Esophagus muscularis mucosa (tissue), 4 donors: ENCODE measurements around the gene PRR35. TPM values are rescaled to one million over a fixed set of nuclear protein-coding genes. Genes with fewer than 3 reads are reported as not detected.

ENCODE experiments used
- DNase-seq: peaks from one replicate; pipeline ENCODE4 v3.0.0-alpha.2; 2017; ENCODE audit errors: extremely low spot score
- H3K27ac ChIP-seq, 4 donors: fragments of 200-600 bp; sonication (generic); replicated peaks in 1 of 4; 1 replicate in 3 of 4; 2 replicates in 1 of 4; pipeline ENCODE4 v1.5.1; 2016 to 2019; ENCODE audit warnings: mild to moderate bottlenecking in 1 of 4
- H3K27me3 ChIP-seq, 4 donors: fragments of 200-600 bp; sonication (generic); one replicate each; pipeline versions ENCODE4 v1.5.1 to v1.6.0; 2016 to 2019
- H3K36me3 ChIP-seq, 4 donors: fragments of 200-600 bp; sonication (generic); one replicate each; pipeline ENCODE4 v1.5.1; 2016 to 2019
- H3K4me1 ChIP-seq, 4 donors: fragments of 200-600 bp; sonication (generic); one replicate each; pipeline ENCODE4 v1.5.1; 2016 to 2019
- H3K4me3 ChIP-seq, 4 donors: fragments of 200-600 bp; sonication (generic); 1 replicate in 2 of 4; 2 replicates in 2 of 4; pipeline ENCODE4 v1.5.1; 2016 to 2019; ENCODE audit warnings: mild to moderate bottlenecking in 4 of 4, moderate library complexity in 1 of 4
- H3K9me3 ChIP-seq, 4 donors: fragments of 200-600 bp; sonication (generic); 1 replicate in 3 of 4; 2 replicates in 1 of 4; pipeline ENCODE4 v1.5.1; 2016 to 2019
- EP300 ChIP-seq: sonication (generic); formaldehyde crosslinking; IDR thresholded peaks from one replicate; pipeline ENCODE4 v1.6.1; 2017; ENCODE audit warnings: antibody characterized with exemption
- POLR2A ChIP-seq: fragments of 450-650 bp; IDR thresholded peaks from one replicate; pipeline ENCODE4 v1.6.1; 2017; ENCODE audit warnings: antibody characterized with exemption, moderate library complexity, mild to moderate bottlenecking, low read depth
- POLR2AphosphoS5 ChIP-seq, 2 donors: sonication (generic); formaldehyde crosslinking; IDR thresholded peaks; one replicate each; pipeline ENCODE4 v1.6.1; 2017; ENCODE audit warnings: antibody characterized with exemption in 2 of 2
- WGBS: methylation state at CpG from one replicate; pipeline ENCODE4 v1.1.5; 2018; 5-methylcytosine and 5-hydroxymethylcytosine counted together
- intact Hi-C: fragments of 100-400 bp; cut with DNase I; formaldehyde crosslinking; loops from one replicate; pipeline ENCODE4 v1.15.1; 2023
- total RNA-seq, 4 donors: library from RNA; depleted of rRNA; stranded (reverse); fragments of >200 nt; gene quantifications; one replicate each; pipeline versions ENCODE4 v1.1.0 to v1.2.1, GENCODE V29; 2016
- TF ChIP-seq, protein P1 (sequence below), 3 experiments: fragments of 200-600 bp in 2 of 3; fragments of 450-650 bp in 1 of 3; sonication (generic) in 2 of 3; IDR thresholded peaks; one replicate each; pipeline ENCODE4 v1.5.1; 2017 to 2019; ENCODE audit warnings: antibody characterized with exemption in 3 of 3, mild to moderate bottlenecking in 2 of 3, moderate library complexity in 1 of 3

PRR35 gene
- total RNA-seq, 4 donors from 2014 or later, result not detected

DNA sequence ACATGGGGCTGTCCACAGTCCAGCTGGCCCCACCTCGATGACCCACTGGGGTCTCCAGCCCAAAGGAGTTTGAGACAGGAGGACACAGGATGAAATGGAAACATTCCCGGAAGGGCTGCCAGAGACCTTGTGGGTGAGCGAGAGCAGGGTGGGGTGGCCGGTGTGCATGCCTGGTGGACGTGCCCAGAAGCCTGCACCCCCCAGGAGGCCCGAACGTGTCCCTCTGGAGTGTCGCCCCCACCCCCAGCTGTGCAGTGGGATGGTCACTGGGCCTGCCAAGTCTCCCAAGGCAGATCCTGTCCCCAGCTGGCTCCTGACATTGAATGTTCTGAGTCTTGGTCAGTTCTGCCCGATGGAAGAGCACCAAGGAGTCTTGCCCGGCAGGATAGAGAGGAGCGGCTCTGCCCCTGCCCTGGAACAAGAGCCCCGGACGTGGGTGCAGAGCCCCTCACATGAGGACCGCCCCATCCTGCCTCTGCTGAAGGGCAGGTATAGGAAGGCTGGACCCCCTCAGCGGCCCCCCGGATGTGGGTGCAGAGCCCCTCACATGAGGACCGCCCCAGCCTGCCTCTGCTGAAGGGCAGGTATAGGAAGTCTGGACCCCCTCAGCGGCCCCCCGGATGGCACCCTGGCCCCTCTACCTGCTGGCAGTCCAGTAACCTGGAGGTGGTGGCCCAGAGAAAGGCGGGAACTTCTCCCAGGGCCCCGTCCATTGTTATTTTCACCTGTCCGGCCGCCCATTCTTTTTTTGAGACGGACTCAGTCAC lies 35.7 kb upstream of the PRR35 start:
- 73% methylated on average over 11 of the region's 24 CpGs for WGBS
- peaks cover 14 to 24% (median 21%) of the 10 kb centered on the region in 4 donors for H3K36me3 ChIP-seq
- no peaks in the 10 kb centered on the region for H3K9me3 ChIP-seq
- peaks cover 30 to 47% (median 42%) of the 10 kb centered on the region in 4 donors for H3K4me1 ChIP-seq
- intact Hi-C loops, result loop anchor here (10.0 kb wide), 2 partner anchors 100 to 130 kb away; partner anchors contain the start of genes NME4 and RAB11FIP3
- no peak for DNase-seq
- no peak overlapping the region for H3K27ac ChIP-seq
- TF ChIP-seq EP300 (no peak), POLR2AphosphoS5 (IDR thresholded peaks at IDR 0.05) (no peak), POLR2A (no peak)
- TF ChIP-seq, protein P1, sequence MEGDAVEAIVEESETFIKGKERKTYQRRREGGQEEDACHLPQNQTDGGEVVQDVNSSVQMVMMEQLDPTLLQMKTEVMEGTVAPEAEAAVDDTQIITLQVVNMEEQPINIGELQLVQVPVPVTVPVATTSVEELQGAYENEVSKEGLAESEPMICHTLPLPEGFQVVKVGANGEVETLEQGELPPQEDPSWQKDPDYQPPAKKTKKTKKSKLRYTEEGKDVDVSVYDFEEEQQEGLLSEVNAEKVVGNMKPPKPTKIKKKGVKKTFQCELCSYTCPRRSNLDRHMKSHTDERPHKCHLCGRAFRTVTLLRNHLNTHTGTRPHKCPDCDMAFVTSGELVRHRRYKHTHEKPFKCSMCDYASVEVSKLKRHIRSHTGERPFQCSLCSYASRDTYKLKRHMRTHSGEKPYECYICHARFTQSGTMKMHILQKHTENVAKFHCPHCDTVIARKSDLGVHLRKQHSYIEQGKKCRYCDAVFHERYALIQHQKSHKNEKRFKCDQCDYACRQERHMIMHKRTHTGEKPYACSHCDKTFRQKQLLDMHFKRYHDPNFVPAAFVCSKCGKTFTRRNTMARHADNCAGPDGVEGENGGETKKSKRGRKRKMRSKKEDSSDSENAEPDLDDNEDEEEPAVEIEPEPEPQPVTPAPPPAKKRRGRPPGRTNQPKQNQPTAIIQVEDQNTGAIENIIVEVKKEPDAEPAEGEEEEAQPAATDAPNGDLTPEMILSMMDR (IDR thresholded peaks at IDR 0.05), result no peak
- no peak overlapping the region for H3K4me3 ChIP-seq
- H3K27me3 ChIP-seq, result no peaks in the 10 kb centered on the region

DNA sequence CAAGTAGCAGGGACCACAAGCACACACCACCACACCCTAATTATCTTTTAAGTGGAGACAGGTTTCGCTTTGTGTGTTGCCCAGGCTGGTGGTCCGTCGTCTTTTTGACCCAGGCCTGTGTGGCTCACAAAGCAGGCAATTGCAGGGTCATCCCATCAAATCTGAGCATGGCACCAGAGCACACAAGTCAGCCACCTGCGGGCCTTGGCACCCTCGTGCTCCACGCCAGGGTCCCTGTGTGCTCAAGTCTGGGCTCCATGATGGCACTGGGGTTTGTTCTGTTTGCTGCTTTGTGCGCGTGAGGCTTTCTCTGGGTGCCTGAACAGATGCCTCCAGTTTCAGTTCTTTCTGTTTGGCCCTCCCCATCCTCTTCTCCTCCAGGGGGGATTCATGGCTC lies 35.1 kb upstream of the PRR35 start:
- no peak for DNase-seq
- Histone ChIP-seq H3K9me3 (no peaks in the 10 kb centered on the region), H3K4me3 (no peak overlapping the region), H3K27ac (peak overlapping the region in 3 of 4 donors; percentile 97 to 99 (median 98)), H3K4me1 (peaks cover 37 to 53% (median 49%) of the 10 kb centered on the region in 4 donors), H3K27me3 (no peaks in the 10 kb centered on the region), H3K36me3 (peaks cover 9 to 18% (median 16%) of the 10 kb centered on the region in 4 donors)
- 86% methylated on average over 8 of the region's 8 CpGs for WGBS
- intact Hi-C loops, result loop anchor here (10.0 kb wide), 2 partner anchors 100 to 130 kb away; partner anchors contain the start of genes NME4 and RAB11FIP3
- no peak for TF ChIP-seq EP300
- TF ChIP-seq POLR2A, result no peak
- TF ChIP-seq, protein P1 (IDR thresholded peaks at IDR 0.05), result no peak
- no peak for TF ChIP-seq POLR2AphosphoS5 (IDR thresholded peaks at IDR 0.05)

DNA sequence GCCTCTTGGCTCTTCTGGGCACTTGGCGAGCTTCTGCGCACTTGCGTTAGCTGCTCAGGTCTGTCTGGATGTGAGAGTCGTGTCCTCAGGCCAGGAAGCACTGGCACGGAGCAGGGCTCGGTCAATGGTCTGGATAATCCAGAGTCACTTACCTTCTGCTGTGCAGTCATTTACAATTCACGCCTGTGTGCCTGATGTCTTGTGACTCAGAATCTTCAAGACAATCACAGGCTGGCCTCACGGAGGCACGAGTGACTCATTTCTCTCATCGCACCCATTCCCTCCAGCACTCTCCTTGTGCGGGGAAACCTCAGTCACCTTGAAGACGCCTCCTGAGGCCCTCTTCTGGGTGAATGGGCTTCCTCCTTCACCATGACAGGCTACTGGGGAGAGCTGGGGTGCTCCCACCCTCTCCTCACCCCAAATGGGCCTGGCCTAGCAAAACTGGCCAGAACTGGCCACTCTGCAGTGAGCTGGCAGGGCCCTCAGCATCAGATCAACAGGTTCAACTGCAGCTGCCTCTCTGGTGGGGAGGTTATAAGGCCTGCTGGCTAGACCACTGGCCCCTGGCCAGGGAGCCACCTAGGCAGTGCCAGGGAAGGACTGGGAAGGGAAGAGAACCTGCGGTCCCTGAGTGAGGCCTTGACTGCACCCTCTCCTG lies 34.5 kb upstream of the PRR35 start:
- Histone ChIP-seq H3K36me3 (peaks cover 5 to 16% (median 13%) of the 10 kb centered on the region in 4 donors), H3K27me3 (no peaks in the 10 kb centered on the region), H3K27ac (peak overlapping the region; percentile 97 to 99 (median 98)), H3K4me1 (peaks cover 39 to 58% (median 54%) of the 10 kb centered on the region in 4 donors), H3K4me3 (peak overlapping the region; percentile 70 to 96 (median 88)), H3K9me3 (no peaks in the 10 kb centered on the region)
- WGBS, result 64% methylated on average over 13 of the region's 13 CpGs
- intact Hi-C loops, result loop anchor here (10.0 kb wide), 2 partner anchors 101 to 131 kb away; partner anchors contain the start of genes NME4 and RAB11FIP3
- DNase-seq, result no peak
- TF ChIP-seq POLR2AphosphoS5 (IDR thresholded peaks at IDR 0.05) (no peak), EP300 (no peak), POLR2A (no peak)
- TF ChIP-seq, protein P1 (IDR thresholded peaks at IDR 0.05), result no peak

DNA sequence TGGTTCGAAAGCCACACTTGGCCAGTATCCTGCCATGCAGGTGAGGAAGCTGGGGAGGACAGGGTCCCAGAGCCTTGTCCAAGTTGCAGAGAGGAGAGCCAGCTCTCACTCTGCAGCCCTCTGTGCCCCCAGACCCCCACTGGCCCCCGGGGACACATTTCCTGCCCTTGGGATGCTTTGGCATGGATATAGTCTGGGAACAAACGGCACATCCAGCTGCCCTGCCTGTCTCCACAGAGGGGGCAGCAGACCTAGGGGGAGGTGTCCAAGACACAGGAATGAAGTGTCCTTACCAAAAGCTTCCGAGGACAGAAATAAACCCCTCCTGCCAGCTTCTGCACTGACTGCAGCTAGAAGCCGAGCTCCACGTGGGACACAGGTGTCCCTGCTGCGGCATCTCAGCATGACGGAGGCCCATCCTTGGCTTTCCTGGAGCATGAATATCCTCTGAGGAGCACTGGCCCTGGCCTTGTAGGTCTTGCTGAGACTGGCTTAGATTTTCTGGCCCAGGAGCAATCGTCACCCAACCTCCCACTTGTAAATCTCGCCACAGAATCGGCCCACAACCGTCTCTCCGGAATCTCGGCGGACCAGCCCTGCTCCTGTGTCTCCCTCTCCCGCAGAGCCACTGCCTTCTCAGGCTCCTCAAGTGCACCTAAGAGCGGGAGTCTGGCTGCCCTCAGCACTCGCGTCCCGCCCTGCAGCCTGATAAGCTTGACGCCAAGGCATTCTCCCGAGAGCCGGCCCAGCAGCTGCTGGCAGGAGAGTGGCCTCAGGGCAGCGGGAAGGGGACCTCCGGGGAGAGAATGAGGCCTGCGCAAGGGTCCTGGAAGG lies 33.8 kb upstream of the PRR35 start:
- Histone ChIP-seq H3K27me3 (no peaks in the 10 kb centered on the region), H3K4me3 (peak overlapping the region; percentile 70 to 96 (median 88)), H3K36me3 (peaks cover 0 to 8% (median 7%) of the 10 kb centered on the region in 4 donors), H3K27ac (peak overlapping the region; percentile 97 to 99 (median 98)), H3K4me1 (peaks cover 39 to 65% (median 58%) of the 10 kb centered on the region in 4 donors), H3K9me3 (no peaks in the 10 kb centered on the region)
- WGBS, result 10% methylated on average over 10 of the region's 26 CpGs
- no peak for DNase-seq
- intact Hi-C loops, result loop anchor here (10.0 kb wide), 2 partner anchors 102 to 132 kb away; partner anchors contain the start of genes NME4 and RAB11FIP3
- TF ChIP-seq, protein P1 (IDR thresholded peaks at IDR 0.05), result no peak
- TF ChIP-seq POLR2AphosphoS5 (IDR thresholded peaks at IDR 0.05), result no peak
- no peak for TF ChIP-seq EP300
- TF ChIP-seq POLR2A, result no peak
